BJ (cell line): ENCODE data around the gene SF1. TPM values are rescaled to one million over a fixed set of nuclear protein-coding genes. Genes with fewer than 3 reads are reported as not detected.

Source experiments
- CTCF ChIA-PET: fragments of 350-600 bp; formaldehyde crosslinking; extraction: SDS; loops from one replicate; lab custom pipeline; 2021; ENCODE audit warnings: antibody characterized with exemption, inconsistent platforms; lab: Yijun Ruan, JAX
- POLR2A ChIA-PET: fragments of 300-600 bp; sonication (Branson Sonifier 250); formaldehyde crosslinking; extraction: SDS; loops from one replicate; lab custom pipeline; 2021; ENCODE audit warnings: antibody characterized with exemption; lab: Charles Lee
- DNase-seq: peaks from one replicate; pipeline ENCODE4 v3.0.0-alpha.2; 2011; ENCODE audit warnings: low read depth
- H3K27me3 ChIP-seq: 2 replicates; pipeline ENCODE4 v1.6.0; 2011; ENCODE audit warnings: low read length; ENCODE audit not compliant: control insufficient read depth, insufficient read depth
- H3K36me3 ChIP-seq: 2 replicates; pipeline ENCODE4 v1.5.1; 2011; ENCODE audit warnings: low read length; ENCODE audit not compliant: control insufficient read depth, insufficient read depth
- H3K4me3 ChIP-seq: 2 replicates; pipeline ENCODE4 v1.5.1; 2011; ENCODE audit warnings: low read depth, mild to moderate bottlenecking, control low read depth, low read length
- CTCF ChIP-seq: IDR thresholded peaks from 2 replicates; pipeline ENCODE4 v1.5.1; 2011; ENCODE audit warnings: low read depth, mild to moderate bottlenecking, control low read depth, inconsistent platforms, low read length, moderate library complexity; ENCODE audit not compliant: insufficient read depth
- polyA plus RNA-seq: library from polyadenylated mRNA; depleted of rRNA; stranded (reverse); fragments of >200 nt; gene quantifications from 2 replicates; pipeline ENCODE4 v1.2.3, GENCODE V29; 2011

The SF1 gene
- polyA plus RNA-seq, 1 experiment = 41.7 TPM

GRCh38 chr11:64791781-64792291 lies 13.5 kb upstream of the SF1 start:
- DNase-seq = no peak
- ChIA-PET CTCF (interaction anchor here (1.1 kb wide), 1 partner anchor 103 kb away, joined by 3 read pairs; no protein-coding TSS in a partner anchor), POLR2A (no interaction called here)
- H3K36me3 ChIP-seq = peaks cover 16% of the 10 kb centered on the region
- no peak overlapping the region for H3K4me3 ChIP-seq
- TF ChIP-seq CTCF = no peak
- H3K27me3 ChIP-seq = no peaks in the 10 kb centered on the region

- no peak for DNase-seq
- peaks cover 10% of the 10 kb centered on the region for H3K36me3 ChIP-seq
- POLR2A ChIA-PET = no interaction called here
- TF ChIP-seq CTCF = no peak
- CTCF ChIA-PET = no interaction called here
- no peak overlapping the region for H3K4me3 ChIP-seq
- H3K27me3 ChIP-seq = no peaks in the 10 kb centered on the region
Observed at GRCh38 chr11:64790205-64791095, 12.1 kb upstream of the SF1 start.

- no peak for DNase-seq
- POLR2A ChIA-PET = no interaction called here
- TF ChIP-seq CTCF = no peak
- CTCF ChIA-PET = interaction anchor here (0.7 kb wide), 1 partner anchor 60 kb away, joined by 3 read pairs; no protein-coding TSS in a partner anchor
- no peaks in the 10 kb centered on the region for H3K27me3 ChIP-seq
- no peak overlapping the region for H3K4me3 ChIP-seq
- H3K36me3 ChIP-seq = peaks cover 10% of the 10 kb centered on the region
Observed at GRCh38 chr11:64789331-64790204, 11.2 kb upstream of the SF1 start.

- Histone ChIP-seq H3K4me3 (no peak overlapping the region), H3K36me3 (peaks cover 10% of the 10 kb centered on the region), H3K27me3 (no peaks in the 10 kb centered on the region)
- ChIA-PET CTCF (interaction anchor here (0.7 to 1.5 kb wide), 4 partner anchors 15 to 61 kb away, joined by 3 read pairs; no protein-coding TSS in a partner anchor), POLR2A (no interaction called here)
- no peak for DNase-seq
- TF ChIP-seq CTCF = no peak
Observed at GRCh38 chr11:64788321-64789215, 10.2 kb upstream of the SF1 start.
